ENCODE measurements around the gene LRRIQ4. TPM values are rescaled to one million over a fixed set of nuclear protein-coding genes. Genes with fewer than 3 reads are reported as not detected.

Gene LRRIQ4
- total and polyA plus RNA-seq, 4 donors, result 0.09 TPM; not detected in 3

GRCh38 chr3:169772897-169773816 lies 39.5 kb upstream of the LRRIQ4 start, which contains the start of gene MYNN:
TSS of gene MYNN (plus strand) at chr3:169773396. CDS start at chr3:169774296, 900 bp downstream.
- H3K27me3 ChIP-seq (ENCODE audit: control insufficient read depth in 4 of 4, insufficient read depth in 4 of 4, low read length in 3 of 4), result no peaks in the 10 kb centered on the region
- no peaks in the 10 kb centered on the region for H3K9me3 ChIP-seq (ENCODE audit: control insufficient read depth in 4 of 4, low read length in 3 of 4)
- peak within 1 kb of the TSS; percentile 79 to 94 for H3K9ac ChIP-seq (ENCODE audit: low read depth in 1 of 2, low read length in 2 of 2)
- under 1% methylated on average over 61 of the region's 61 CpGs for WGBS
- peaks cover 0 to 37% (median 19%) of the 10 kb centered on the region in 4 donors for H3K4me1 ChIP-seq (ENCODE audit: control insufficient read depth in 4 of 4, insufficient read depth in 4 of 4, low read length in 3 of 4)
- peaks cover 1 to 22% (median 11%) of the 10 kb centered on the region in 4 donors for H3K36me3 ChIP-seq (ENCODE audit: control insufficient read depth in 4 of 4, insufficient read depth in 3 of 4, low read depth in 1 of 4, low read length in 3 of 4)
- H3K4me3 ChIP-seq (ENCODE audit: low read depth in 1 of 3, low read length in 3 of 3), result peak within 1 kb of the TSS; percentile 68 to 99 (median 74)
- DNase-seq (ENCODE audit: low spot score), result peak; percentile 94
- H3K27ac ChIP-seq (ENCODE audit: low read depth in 1 of 2, low read length in 2 of 2), result peak within 1 kb of the TSS; percentile 99 to 100
- peak; percentile 99 for TF ChIP-seq YY1 (IDR thresholded peaks at IDR 0.05)
- TF ChIP-seq CTCF (IDR thresholded peaks at IDR 0.05; ENCODE audit: low read depth, low read length, missing input control), result peak; percentile 13
- peak; percentile 44 for TF ChIP-seq NR2F2 (IDR thresholded peaks at IDR 0.05)
- no peak for TF ChIP-seq FOXA2 (IDR thresholded peaks at IDR 0.05)
- TF ChIP-seq MAX (IDR thresholded peaks at IDR 0.05), result peak; percentile 35
- TF ChIP-seq EGR1 (IDR thresholded peaks at IDR 0.05; ENCODE audit: low read depth in 2 of 2), result peak; percentile 11 to 64
- peak in 1 of 2 donors; percentile 26 for TF ChIP-seq HNF4A (conservative IDR thresholded peaks at IDR 0.05)
- TF ChIP-seq ATF3 (IDR thresholded peaks at IDR 0.05), result peak; percentile 73
- no peak for TF ChIP-seq FOXA1 (IDR thresholded peaks at IDR 0.05)
- TF ChIP-seq GABPA (IDR thresholded peaks at IDR 0.05 in 1 of 2, conservative IDR thresholded peaks at IDR 0.05 in 1 of 2), result peak; percentile 71 to 92
- TF ChIP-seq RXRA (IDR thresholded peaks at IDR 0.05), result peak; percentile 36 to 64
- peak; percentile 81 for TF ChIP-seq REST (IDR thresholded peaks at IDR 0.05)
- TF ChIP-seq HNF4G (IDR thresholded peaks at IDR 0.05), result no peak
- peak; percentile 77 for TF ChIP-seq TAF1 (conservative IDR thresholded peaks at IDR 0.05)
- TF ChIP-seq JUND (IDR thresholded peaks at IDR 0.05), result peak; percentile 53 to 65
- no peak for TF ChIP-seq RAD21 (IDR thresholded peaks at IDR 0.05)
- peak; percentile 87 for TF ChIP-seq ZBTB33 (IDR thresholded peaks at IDR 0.05)
- peak; percentile 44 for TF ChIP-seq SP1 (IDR thresholded peaks at IDR 0.05)

Data from liver (tissue), 9 donors.